Vagina (tissue), 2 donors: ENCODE results near the gene ACOT11. TPM values are rescaled to one million over a fixed set of nuclear protein-coding genes. Genes with fewer than 3 reads are reported as not detected.
A peak's percentile ranks its signal among the peaks of the same experiment; 100 is the strongest.

Experiments
- DNase-seq, 2 donors: peaks; one replicate each; pipeline ENCODE4 v3.0.0-alpha.2; 2017; ENCODE audit errors: extremely low spot score in 2 of 2
- H3K27ac ChIP-seq: fragments of 200-600 bp; sonication (generic); one replicate; pipeline ENCODE4 v1.5.1; 2019
- H3K27me3 ChIP-seq: fragments of 200-600 bp; sonication (generic); one replicate; pipeline ENCODE4 v1.5.1; 2019
- H3K36me3 ChIP-seq, 2 donors: fragments of 200-600 bp; sonication (generic); one replicate each; pipeline ENCODE4 v1.5.1; 2017 to 2019
- H3K4me1 ChIP-seq: fragments of 200-600 bp; sonication (generic); one replicate; pipeline ENCODE4 v1.5.1; 2019
- H3K4me3 ChIP-seq, 2 donors: fragments of 200-600 bp; sonication (generic); 1 replicate in 1 of 2; 2 replicates in 1 of 2; pipeline ENCODE4 v1.5.1; 2016 to 2019
- H3K9me3 ChIP-seq: fragments of 200-600 bp; sonication (generic); one replicate; pipeline ENCODE4 v1.5.1; 2019
- CTCF ChIP-seq, 3 experiments: fragments of 450-650 bp in 2 of 3; fragments of 200-600 bp in 1 of 3; sonication (generic) in 1 of 3; IDR thresholded peaks; one replicate each; pipeline ENCODE4 v1.5.1; 2017 to 2019; ENCODE audit warnings: antibody characterized with exemption in 3 of 3, mild to moderate bottlenecking in 2 of 3, moderate library complexity in 2 of 3
- POLR2A ChIP-seq, 2 donors: fragments of 450-650 bp; IDR thresholded peaks; one replicate each; pipeline ENCODE4 v1.6.1; 2017; ENCODE audit warnings: antibody characterized with exemption in 2 of 2, mild to moderate bottlenecking in 2 of 2, moderate library complexity in 2 of 2
- POLR2AphosphoS5 ChIP-seq, 2 donors: sonication (generic); formaldehyde crosslinking; IDR thresholded peaks; one replicate each; pipeline ENCODE4 v1.9.0; 2017; ENCODE audit warnings: antibody characterized with exemption in 2 of 2, mild to moderate bottlenecking in 2 of 2, low read depth in 1 of 2; ENCODE audit not compliant: insufficient read depth in 1 of 2
- intact Hi-C: fragments of 100-400 bp; cut with DNase I; formaldehyde crosslinking; loops from one replicate; pipeline ENCODE4 v1.15.1; 2023
- total RNA-seq: library from RNA; depleted of rRNA; stranded (reverse); fragments of >200 nt; gene quantifications from one replicate; pipeline ENCODE4 v1.2.3, GENCODE V29; 2016

ACOT11 gene
- total RNA-seq, 1 donor from 2014 or later, result 26.0 TPM

GRCh38 chr1:54500107-54500431 is 48.0 kb upstream of the ACOT11 start:
- Histone ChIP-seq H3K9me3 (no peaks in the 10 kb centered on the region), H3K36me3 (no peaks in the 10 kb centered on the region), H3K4me3 (peak overlapping the region; percentile 38 to 51), H3K27me3 (no peaks in the 10 kb centered on the region), H3K27ac (no peak overlapping the region), H3K4me1 (peaks cover 14% of the 10 kb centered on the region)
- intact Hi-C loops, result no loop called here
- DNase-seq, result no peak
- TF ChIP-seq POLR2A (IDR thresholded peaks at IDR 0.05) (no peak), CTCF (IDR thresholded peaks at IDR 0.05) (no peak), POLR2AphosphoS5 (IDR thresholded peaks at IDR 0.05; ENCODE audit: insufficient read depth in 1 of 2, low read depth in 1 of 2) (no peak)

- H3K4me3 ChIP-seq, result no peak overlapping the region
- H3K4me1 ChIP-seq, result peaks cover 14% of the 10 kb centered on the region
- no peaks in the 10 kb centered on the region for H3K9me3 ChIP-seq
- H3K27ac ChIP-seq, result no peak overlapping the region
- H3K36me3 ChIP-seq, result no peaks in the 10 kb centered on the region
- no peak for TF ChIP-seq POLR2A (IDR thresholded peaks at IDR 0.05)
- no peak for TF ChIP-seq POLR2AphosphoS5 (IDR thresholded peaks at IDR 0.05; ENCODE audit: insufficient read depth in 1 of 2, low read depth in 1 of 2)
- no peak for TF ChIP-seq CTCF (IDR thresholded peaks at IDR 0.05)
- no peaks in the 10 kb centered on the region for H3K27me3 ChIP-seq
- intact Hi-C loops, result no loop called here
- DNase-seq, result no peak
Observed at GRCh38 chr1:54501849-54502248, 46.2 kb upstream of the ACOT11 start.

GRCh38 chr1:54502342-54502741 is 45.7 kb upstream of the ACOT11 start:
- intact Hi-C loops, result no loop called here

GRCh38 chr1:54506594-54506993 is 41.4 kb upstream of the ACOT11 start:
- Histone ChIP-seq H3K27me3 (no peaks in the 10 kb centered on the region), H3K36me3 (no peaks in the 10 kb centered on the region), H3K9me3 (no peaks in the 10 kb centered on the region), H3K4me1 (no peaks in the 10 kb centered on the region), H3K27ac (no peak overlapping the region), H3K4me3 (no peak overlapping the region)
- TF ChIP-seq POLR2A (IDR thresholded peaks at IDR 0.05), result no peak
- no peak for TF ChIP-seq CTCF (IDR thresholded peaks at IDR 0.05)
- TF ChIP-seq POLR2AphosphoS5 (IDR thresholded peaks at IDR 0.05; ENCODE audit: insufficient read depth in 1 of 2, low read depth in 1 of 2), result no peak
- DNase-seq, result no peak
- intact Hi-C loops, result no loop called here

More at GRCh38 chr1:54502342-54502741, 45.7 kb upstream of the ACOT11 start:
- DNase-seq, result no peak
- Histone ChIP-seq H3K4me1 (peaks cover 14% of the 10 kb centered on the region), H3K27me3 (no peaks in the 10 kb centered on the region), H3K36me3 (no peaks in the 10 kb centered on the region), H3K9me3 (no peaks in the 10 kb centered on the region), H3K27ac (no peak overlapping the region), H3K4me3 (no peak overlapping the region)
- TF ChIP-seq CTCF (IDR thresholded peaks at IDR 0.05) (no peak), POLR2AphosphoS5 (IDR thresholded peaks at IDR 0.05; ENCODE audit: insufficient read depth in 1 of 2, low read depth in 1 of 2) (no peak), POLR2A (IDR thresholded peaks at IDR 0.05) (no peak)

GRCh38 chr1:54507033-54507870 is 40.8 kb upstream of the ACOT11 start:
- TF ChIP-seq POLR2A (IDR thresholded peaks at IDR 0.05) (no peak), CTCF (IDR thresholded peaks at IDR 0.05) (no peak), POLR2AphosphoS5 (IDR thresholded peaks at IDR 0.05; ENCODE audit: insufficient read depth in 1 of 2, low read depth in 1 of 2) (no peak)
- Histone ChIP-seq H3K36me3 (no peaks in the 10 kb centered on the region), H3K4me1 (no peaks in the 10 kb centered on the region), H3K27me3 (no peaks in the 10 kb centered on the region), H3K4me3 (no peak overlapping the region), H3K27ac (no peak overlapping the region), H3K9me3 (no peaks in the 10 kb centered on the region)
- intact Hi-C loops, result no loop called here
- DNase-seq, result no peak
